ENCODE measurements around the gene FBXO27.
"Not testable (repeated sequence)": the region's sequence is repeated elsewhere in the genome, so short reads cannot be mapped to it uniquely, and the experiment has no call there.

Gene FBXO27

GRCh38 chr19:39046037-39046821, 13.9 kb upstream of the FBXO27 start:
- DNase-seq (ENCODE audit: low read depth, low spot score), result no peak

GRCh38 chr19:39045506-39045905, 13.2 kb upstream of the FBXO27 start:
- DNase-seq (ENCODE audit: low read depth, low spot score), result no peak
- no peak overlapping the region for H3K27ac ChIP-seq

More at GRCh38 chr19:39046037-39046821, 13.9 kb upstream of the FBXO27 start:
- no peak overlapping the region for H3K27ac ChIP-seq

GRCh38 chr19:39038098-39038497, 5.7 kb upstream of the FBXO27 start:
- no peak overlapping the region for H3K27ac ChIP-seq
- DNase-seq (ENCODE audit: low read depth, low spot score), result no peak

- no peak for DNase-seq (ENCODE audit: low read depth, low spot score)
- no peak overlapping the region for H3K27ac ChIP-seq
Measured at GRCh38 chr19:39037194-39037593, 4.8 kb upstream of the FBXO27 start.

GRCh38 chr19:39036581-39036980, 4.2 kb upstream of the FBXO27 start:
- DNase-seq (ENCODE audit: low read depth, low spot score), result no peak
- H3K27ac ChIP-seq, result no peak overlapping the region

- peak; percentile 44 for DNase-seq (ENCODE audit: low read depth, low spot score)
- H3K27ac ChIP-seq, result peak overlapping the region; percentile 78
Measured at GRCh38 chr19:39031368-39032062, 834 bp downstream of the FBXO27 start.

GRCh38 chr19:39030854-39031367, 1.4 kb downstream of the FBXO27 start:
- peak overlapping the region; percentile 78 for H3K27ac ChIP-seq
- no peak for DNase-seq (ENCODE audit: low read depth, low spot score)

GRCh38 chr19:39024875-39025641, 7.3 kb downstream of the FBXO27 start:
- DNase-seq (ENCODE audit: low read depth, low spot score), result no peak

GRCh38 chr19:39021063-39021462, 11.3 kb downstream of the FBXO27 start:
- no peak overlapping the region for H3K27ac ChIP-seq
- no peak for DNase-seq (ENCODE audit: low read depth, low spot score)

More at GRCh38 chr19:39024875-39025641, 7.3 kb downstream of the FBXO27 start:
- no peak overlapping the region for H3K27ac ChIP-seq

- H3K27ac ChIP-seq, result no peak overlapping the region
- DNase-seq (ENCODE audit: low read depth, low spot score), result no peak
Measured at GRCh38 chr19:39017646-39018045, 14.7 kb downstream of the FBXO27 start.

GRCh38 chr19:39017026-39017425, 15.3 kb downstream of the FBXO27 start:
- DNase-seq (ENCODE audit: low read depth, low spot score), result no peak
- H3K27ac ChIP-seq, result no peak overlapping the region

GRCh38 chr19:39014037-39014436, 18.3 kb downstream of the FBXO27 start:
- DNase-seq (ENCODE audit: low read depth, low spot score), result no peak

GRCh38 chr19:39009001-39009400, 23.3 kb downstream of the FBXO27 start:
- no peak overlapping the region for H3K27ac ChIP-seq
- no peak for DNase-seq (ENCODE audit: low read depth, low spot score)

More at GRCh38 chr19:39014037-39014436, 18.3 kb downstream of the FBXO27 start:
- no peak overlapping the region for H3K27ac ChIP-seq

GRCh38 chr19:39008137-39008536, 24.2 kb downstream of the FBXO27 start:
- DNase-seq (ENCODE audit: low read depth, low spot score), result no peak
- no peak overlapping the region for H3K27ac ChIP-seq

GRCh38 chr19:39007096-39007495, 25.3 kb downstream of the FBXO27 start:
- H3K27ac ChIP-seq, result no peak overlapping the region
- no peak for DNase-seq (ENCODE audit: low read depth, low spot score)

- H3K27ac ChIP-seq, result no peak overlapping the region
- DNase-seq (ENCODE audit: low read depth, low spot score), result no peak
Measured at GRCh38 chr19:39004403-39004802, 27.9 kb downstream of the FBXO27 start.

- no peak overlapping the region for H3K27ac ChIP-seq
- no peak for DNase-seq (ENCODE audit: low read depth, low spot score)
Measured at GRCh38 chr19:39003796-39004195, 28.6 kb downstream of the FBXO27 start.

GRCh38 chr19:39003188-39003587, 29.2 kb downstream of the FBXO27 start:
- no peak overlapping the region for H3K27ac ChIP-seq
- DNase-seq (ENCODE audit: low read depth, low spot score), result no peak

GRCh38 chr19:39001041-39001440, 31.3 kb downstream of the FBXO27 start:
- no peak for DNase-seq (ENCODE audit: low read depth, low spot score)
- H3K27ac ChIP-seq, result no peak overlapping the region

GRCh38 chr19:38997576-38997975, 34.8 kb downstream of the FBXO27 start:
- not testable (repeated sequence) for H3K27ac ChIP-seq; DNase-seq (ENCODE audit: low read depth, low spot score)

- peak overlapping the region; percentile 72 for H3K27ac ChIP-seq
- DNase-seq (ENCODE audit: low read depth, low spot score), result peak; percentile 84
Measured at GRCh38 chr19:38993271-38993670, 39.1 kb downstream of the FBXO27 start.
